HEK293 (cell line): ENCODE results near the gene RNF181.

Experiments
- AEBP2 ChIP-seq: fragments of 450-650 bp; formaldehyde crosslinking; IDR thresholded peaks from 2 replicates; pipeline ENCODE4 v1.5.1; 2016; ENCODE audit warnings: missing biosample characterization, missing genetic modification characterization, borderline replicate concordance
- EGR2 ChIP-seq: fragments of 450-650 bp; formaldehyde crosslinking; IDR thresholded peaks from 2 replicates; pipeline ENCODE4 v1.5.1; 2016; ENCODE audit warnings: low read depth, missing biosample characterization, missing genetic modification characterization
- GFI1B ChIP-seq: fragments of 450-650 bp; formaldehyde crosslinking; IDR thresholded peaks from 2 replicates; pipeline ENCODE4 v1.5.1; 2016; ENCODE audit warnings: missing biosample characterization, missing genetic modification characterization
- GLI2 ChIP-seq: fragments of 450-650 bp; formaldehyde crosslinking; IDR thresholded peaks from 2 replicates; pipeline ENCODE4; 2017; ENCODE audit warnings: missing biosample characterization, missing genetic modification characterization, low read depth, borderline replicate concordance
- IKZF3 ChIP-seq: fragments of 450-650 bp; IDR thresholded peaks from 2 replicates; pipeline ENCODE4 v1.5.0; 2018; ENCODE audit warnings: missing biosample characterization, mild to moderate bottlenecking, missing genetic modification characterization, moderate library complexity
- KLF7 ChIP-seq: fragments of 450-650 bp; formaldehyde crosslinking; IDR thresholded peaks from 2 replicates; pipeline ENCODE4 v1.5.1; 2016; ENCODE audit warnings: missing biosample characterization, missing genetic modification characterization, borderline replicate concordance
- KLF9 ChIP-seq: fragments of 450-650 bp; formaldehyde crosslinking; IDR thresholded peaks from 2 replicates; pipeline ENCODE4 v1.5.1; 2016; ENCODE audit warnings: missing biosample characterization, missing genetic modification characterization, low read depth
- MEIS1 ChIP-seq: sonication (generic); formaldehyde crosslinking; IDR thresholded peaks from 2 replicates; pipeline ENCODE4 v1.8.1; 2022; ENCODE audit warnings: missing genetic modification reagents, mild to moderate bottlenecking, borderline replicate concordance
- OSR2 ChIP-seq: fragments of 450-650 bp; formaldehyde crosslinking; IDR thresholded peaks from 2 replicates; pipeline ENCODE4 v1.5.1; 2016; ENCODE audit warnings: missing biosample characterization, missing genetic modification characterization
- SCRT2 ChIP-seq: fragments of 450-650 bp; formaldehyde crosslinking; IDR thresholded peaks from 2 replicates; pipeline ENCODE4 v1.5.1; 2016; ENCODE audit warnings: missing biosample characterization, missing genetic modification characterization
- SP2 ChIP-seq: fragments of 450-650 bp; formaldehyde crosslinking; IDR thresholded peaks from 2 replicates; pipeline ENCODE4 v1.5.1; 2016; ENCODE audit warnings: missing biosample characterization, missing genetic modification characterization
- SP3 ChIP-seq: fragments of 450-650 bp; formaldehyde crosslinking; IDR thresholded peaks from 2 replicates; pipeline ENCODE4 v1.5.1; 2016; ENCODE audit warnings: missing biosample characterization, missing genetic modification characterization
- SP7 ChIP-seq: fragments of 450-650 bp; formaldehyde crosslinking; IDR thresholded peaks from 2 replicates; pipeline ENCODE4 v1.5.1; 2016; ENCODE audit warnings: missing biosample characterization, missing genetic modification characterization
- TCF7L2 ChIP-seq: IDR thresholded peaks from 2 replicates; pipeline ENCODE4 v1.6.1; 2011; ENCODE audit warnings: low read depth, mild to moderate bottlenecking, inconsistent platforms, low read length, moderate library complexity, borderline replicate concordance
- ZBTB11 ChIP-seq: fragments of 450-650 bp; formaldehyde crosslinking; conservative IDR thresholded peaks from 2 replicates; pipeline ENCODE4 v1.5.1; 2016; ENCODE audit warnings: low read depth, missing biosample characterization, missing genetic modification characterization
- ZBTB26 ChIP-seq: fragments of 450-650 bp; formaldehyde crosslinking; optimal IDR thresholded peaks from 2 replicates; pipeline ENCODE3; 2016; ENCODE audit warnings: missing biosample characterization, mild to moderate bottlenecking, missing genetic modification characterization
- ZBTB7A ChIP-seq: fragments of 450-650 bp; formaldehyde crosslinking; IDR thresholded peaks from 2 replicates; pipeline ENCODE4 v1.5.1; 2016; ENCODE audit warnings: low read depth, missing biosample characterization, missing genetic modification characterization
- ZFP41 ChIP-seq: fragments of 450-650 bp; formaldehyde crosslinking; IDR thresholded peaks from 2 replicates; pipeline ENCODE4 v1.5.1; 2016; ENCODE audit warnings: missing biosample characterization, missing genetic modification characterization, borderline replicate concordance
- ZNF174 ChIP-seq: fragments of 450-650 bp; formaldehyde crosslinking; IDR thresholded peaks from 2 replicates; pipeline ENCODE4 v1.5.0; 2017; ENCODE audit warnings: missing biosample characterization, mild to moderate bottlenecking, missing genetic modification characterization
- ZNF184 ChIP-seq: fragments of 450-650 bp; IDR thresholded peaks from 2 replicates; pipeline ENCODE4 v1.5.1; 2018; ENCODE audit warnings: missing biosample characterization, mild to moderate bottlenecking, missing genetic modification characterization
- ZNF221 ChIP-seq: fragments of 450-650 bp; formaldehyde crosslinking; IDR thresholded peaks from 2 replicates; pipeline ENCODE4 v1.5.1; 2017; ENCODE audit warnings: missing biosample characterization, missing genetic modification characterization, borderline replicate concordance
- ZNF23 ChIP-seq: fragments of 450-650 bp; formaldehyde crosslinking; IDR thresholded peaks from 2 replicates; pipeline ENCODE4 v1.5.1; 2016; ENCODE audit warnings: missing biosample characterization, missing genetic modification characterization, borderline replicate concordance
- ZNF248 ChIP-seq: fragments of 450-650 bp; formaldehyde crosslinking; IDR thresholded peaks from 2 replicates; pipeline ENCODE4 v1.5.1; 2017; ENCODE audit warnings: missing biosample characterization, missing genetic modification characterization
- ZNF433 ChIP-seq: fragments of 450-650 bp; formaldehyde crosslinking; IDR thresholded peaks from 2 replicates; pipeline ENCODE4 v1.5.1; 2016; ENCODE audit warnings: missing biosample characterization, missing genetic modification characterization, low read depth
- ZNF473 ChIP-seq: fragments of 450-650 bp; formaldehyde crosslinking; IDR thresholded peaks from 2 replicates; pipeline ENCODE4 v1.5.1; 2017; ENCODE audit warnings: missing biosample characterization, missing genetic modification characterization
- ZNF501 ChIP-seq: fragments of 450-650 bp; formaldehyde crosslinking; IDR thresholded peaks from 2 replicates; pipeline ENCODE4 v1.5.1; 2016; ENCODE audit warnings: missing biosample characterization, missing genetic modification characterization
- ZNF561 ChIP-seq: fragments of 450-650 bp; IDR thresholded peaks from 2 replicates; pipeline ENCODE4 v1.5.1; 2018; ENCODE audit warnings: missing biosample characterization, missing genetic modification characterization, borderline replicate concordance
- ZNF610 ChIP-seq: fragments of 450-650 bp; formaldehyde crosslinking; IDR thresholded peaks from 2 replicates; pipeline ENCODE4 v1.5.1; 2016; ENCODE audit warnings: missing biosample characterization, missing genetic modification characterization, borderline replicate concordance
- ZNF639 ChIP-seq: fragments of 450-650 bp; formaldehyde crosslinking; IDR thresholded peaks from 2 replicates; pipeline ENCODE4 v1.5.1; 2016; ENCODE audit warnings: missing biosample characterization, missing genetic modification characterization
- ZNF660 ChIP-seq: fragments of 450-650 bp; IDR thresholded peaks from 2 replicates; pipeline ENCODE4 v1.5.1; 2018; ENCODE audit warnings: missing biosample characterization, mild to moderate bottlenecking, missing genetic modification characterization
- ZNF664 ChIP-seq: fragments of 450-650 bp; formaldehyde crosslinking; IDR thresholded peaks from 2 replicates; pipeline ENCODE4 v1.5.1; 2016; ENCODE audit warnings: missing biosample characterization, missing genetic modification characterization
- ZNF777 ChIP-seq: fragments of 450-650 bp; formaldehyde crosslinking; IDR thresholded peaks from 2 replicates; pipeline ENCODE4 v1.5.1; 2017; ENCODE audit warnings: missing biosample characterization, missing genetic modification characterization, borderline replicate concordance
- ZSCAN30 ChIP-seq: fragments of 450-650 bp; IDR thresholded peaks from 2 replicates; pipeline ENCODE4 v1.5.1; 2018; ENCODE audit warnings: missing biosample characterization, mild to moderate bottlenecking, missing genetic modification characterization, moderate library complexity
- ZXDB ChIP-seq: fragments of 450-650 bp; formaldehyde crosslinking; IDR thresholded peaks from 2 replicates; pipeline ENCODE4 v1.5.1; 2016; ENCODE audit warnings: missing biosample characterization, missing genetic modification characterization

The RNF181 gene

GRCh38 chr2:85602476-85603234 lies 7.1 kb downstream of the RNF181 start, which contains the start of gene TMEM150A (continued):
- TF ChIP-seq SCRT2 (tag by site-specific recombination) (0 out of 2 replicates have a peak, but pooled peaks have one; percentile 9), GLI2 (tag by site-specific recombination) (no peak), SP7 (no peak), ZNF610 (no peak), ZNF174 (no peak), IKZF3 (tag by site-specific recombination) (no peak), OSR2 (tag by site-specific recombination) (no peak), ZNF248 (tag by site-specific recombination) (no peak), ZNF433 (tag by site-specific recombination) (no peak), ZNF221 (tag by site-specific recombination) (no peak), GFI1B (tag by site-specific recombination) (no peak), SP3 (tag by site-specific recombination) (peak; percentile 73), ZNF639 (tag by site-specific recombination) (no peak), TCF7L2 (no peak), ZNF664 (no peak), ZNF561 (peak; percentile 70; the same call in 1 of the 2 replicates), ZNF501 (tag by site-specific recombination) (no peak), ZNF777 (no peak), SP2 (tag by site-specific recombination) (0 out of 2 replicates have a peak, but pooled peaks have one; percentile 2), ZXDB (tag by site-specific recombination) (peak; percentile 31; the same call in 1 of the 2 replicates), ZNF23 (no peak), EGR2 (tag by site-specific recombination) (peak; percentile 52; the same call in 1 of the 2 replicates), AEBP2 (tag by site-specific recombination) (no peak), ZSCAN30 (peak; percentile 76), KLF9 (tag by site-specific recombination) (peak; percentile 72), ZBTB7A (tag by site-specific recombination) (no peak), KLF7 (tag by site-specific recombination) (0 out of 2 replicates have a peak, but pooled peaks have one; percentile 35), MEIS1 (CRISPR knock-in tag) (no peak), ZNF473 (tag by site-specific recombination) (no peak), ZNF184 (tag by site-specific recombination) (no peak), ZFP41 (tag by site-specific recombination) (no peak), ZBTB26 (tag by site-specific recombination) (peak; percentile 75), ZNF660 (tag by site-specific recombination) (peak; percentile 80; the same call in 1 of the 2 replicates), ZBTB11 (tag by site-specific recombination) (peak; percentile 33; the same call in 1 of the 2 replicates)
